Activated CD8-positive, alpha-beta memory T cell treated with anti-CD3 and anti-CD28 coated beads, Interleukin-2, amount 50 U/mL, for 24 hours (primary cell): ENCODE results near the gene LMX1B.
"Not testable (repeated sequence)": the region's sequence is repeated elsewhere in the genome, so short reads cannot be mapped to it uniquely, and the experiment has no call there.

ENCODE experiments used
- DNase-seq: peaks from one replicate; pipeline ENCODE4 v3.0.0-alpha.2; 2020; ENCODE audit errors: extremely low read depth

Gene LMX1B

GRCh38 chr9:126708178-126708577 is 94.5 kb downstream of the LMX1B start:
- no peak for DNase-seq

GRCh38 chr9:126709241-126709640 is 95.5 kb downstream of the LMX1B start:
- no peak for DNase-seq

- DNase-seq, result no peak
Measured at GRCh38 chr9:126715382-126715781, 101.7 kb downstream of the LMX1B start.

- not testable (repeated sequence) for DNase-seq
Measured at GRCh38 chr9:126717441-126717840, 103.7 kb downstream of the LMX1B start.

- peak; percentile 68 for DNase-seq
Measured at GRCh38 chr9:126719618-126720031, 105.9 kb downstream of the LMX1B start.

GRCh38 chr9:126720036-126720435 is 106.3 kb downstream of the LMX1B start:
- DNase-seq, result no peak

- no peak for DNase-seq
Measured at GRCh38 chr9:126720661-126721563, 107.2 kb downstream of the LMX1B start.

GRCh38 chr9:126721564-126721981 is 107.8 kb downstream of the LMX1B start:
- no peak for DNase-seq

- DNase-seq, result peak; percentile 73
Measured at GRCh38 chr9:126722252-126722921, 108.7 kb downstream of the LMX1B start.

- DNase-seq, result peak; percentile 47
Measured at GRCh38 chr9:126722922-126723806, 109.4 kb downstream of the LMX1B start.

- DNase-seq, result no peak
Measured at GRCh38 chr9:126723807-126724172, 110.1 kb downstream of the LMX1B start.

- no peak for DNase-seq
Measured at GRCh38 chr9:126724226-126724625, 110.5 kb downstream of the LMX1B start.

GRCh38 chr9:126725485-126725884 is 111.8 kb downstream of the LMX1B start:
- not testable (repeated sequence) for DNase-seq

GRCh38 chr9:126728210-126728609 is 114.5 kb downstream of the LMX1B start:
- not testable (repeated sequence) for DNase-seq

- not testable (repeated sequence) for DNase-seq
Measured at GRCh38 chr9:126730592-126730991, 116.9 kb downstream of the LMX1B start.

- DNase-seq, result no peak
Measured at GRCh38 chr9:126733005-126733404, 119.3 kb downstream of the LMX1B start.

GRCh38 chr9:126734877-126735276 is 121.1 kb downstream of the LMX1B start:
- no peak for DNase-seq

GRCh38 chr9:126735482-126735881 is 121.8 kb downstream of the LMX1B start:
- DNase-seq, result no peak

- no peak for DNase-seq
Measured at GRCh38 chr9:126738553-126738952, 124.8 kb downstream of the LMX1B start.

- DNase-seq, result no peak
Measured at GRCh38 chr9:126743041-126743440, 129.3 kb downstream of the LMX1B start.

- no peak for DNase-seq
Measured at GRCh38 chr9:126745574-126746411, 132.1 kb downstream of the LMX1B start.
